Activated CD4-positive, alpha-beta T cell treated with anti-CD3 and anti-CD28 coated beads, Interleukin-2, Interleukin-4, amounts not matched to agents 100 ng/mL and 50 ng/mL, durations not matched to agents 16 hours and 8 hours (primary cell): Measurements from ENCODE around the gene XRN2.
"Not testable (repeated sequence)": the region's sequence is repeated elsewhere in the genome, so short reads cannot be mapped to it uniquely, and the experiment has no call there.

ENCODE experiments used
- DNase-seq: peaks from one replicate; pipeline ENCODE4 v3.0.0-alpha.2; 2020; ENCODE audit warnings: low spot score

XRN2 gene

GRCh38 chr20:21423712-21424111, 120.6 kb downstream of the XRN2 start:
- not testable (repeated sequence) for DNase-seq

- DNase-seq, result no peak
Measured at GRCh38 chr20:21424846-21425245, 121.7 kb downstream of the XRN2 start.

GRCh38 chr20:21430020-21430419, 126.9 kb downstream of the XRN2 start:
- no peak for DNase-seq

- DNase-seq, result no peak
Measured at GRCh38 chr20:21432911-21433310, 129.8 kb downstream of the XRN2 start.

GRCh38 chr20:21433329-21433890, 130.3 kb downstream of the XRN2 start:
- DNase-seq, result no peak

GRCh38 chr20:21435576-21435975, 132.4 kb downstream of the XRN2 start:
- no peak for DNase-seq

- no peak for DNase-seq
Measured at GRCh38 chr20:21436205-21436604, 133.1 kb downstream of the XRN2 start.

GRCh38 chr20:21437248-21437647, 134.1 kb downstream of the XRN2 start:
- no peak for DNase-seq

- DNase-seq, result no peak
Measured at GRCh38 chr20:21437816-21438215, 134.7 kb downstream of the XRN2 start.
